MM.1S (cell line): ENCODE results near the gene HSPG2.

Source experiments
- DNase-seq: peaks from one replicate; pipeline ENCODE4 v3.0.0-alpha.2; 2015
- H2AFZ ChIP-seq: fragments of 300-600 bp; sonication (generic); 2 replicates; pipeline ENCODE4 v1.6.0; 2016; ENCODE audit warnings: antibody characterized with exemption, low read length
- H3F3A ChIP-seq: fragments of 300-600 bp; sonication (generic); 2 replicates; pipeline ENCODE4 v1.6.1; 2016; ENCODE audit warnings: mild to moderate bottlenecking, antibody characterized with exemption, low read length, moderate library complexity, mixed read lengths; ENCODE audit not compliant: insufficient read depth
- H3K27ac ChIP-seq: fragments of 300-600 bp; sonication (generic); 2 replicates; pipeline ENCODE4 v1.5.1; 2016; ENCODE audit warnings: mild to moderate bottlenecking, low read length
- H3K27me3 ChIP-seq: fragments of 300-600 bp; sonication (generic); replicated peaks from 2 replicates; pipeline ENCODE4 v1.6.0; 2016; ENCODE audit warnings: low read length; ENCODE audit not compliant: insufficient read depth
- H3K36me3 ChIP-seq: fragments of 300-600 bp; sonication (generic); replicated peaks from 2 replicates; pipeline ENCODE4 v1.6.1; 2016; ENCODE audit warnings: mild to moderate bottlenecking, low read length, mixed read lengths; ENCODE audit not compliant: insufficient read depth
- H3K4me1 ChIP-seq: fragments of 300-600 bp; sonication (generic); 2 replicates; pipeline ENCODE4 v1.6.1; 2016; ENCODE audit warnings: low read length, mixed read lengths
- H3K4me2 ChIP-seq: fragments of 300-600 bp; sonication (generic); 2 replicates; pipeline ENCODE4 v1.6.0; 2016; ENCODE audit warnings: low read depth, low read length
- H3K4me3 ChIP-seq: fragments of 300-600 bp; sonication (generic); 2 replicates; pipeline ENCODE4 v1.5.1; 2016; ENCODE audit warnings: low read length, mixed read lengths
- H3K79me2 ChIP-seq: fragments of 300-600 bp; sonication (generic); 2 replicates; pipeline ENCODE4 v1.6.1; 2016; ENCODE audit warnings: mixed run types, low read length, mixed read lengths
- H3K9ac ChIP-seq: fragments of 300-600 bp; sonication (generic); 2 replicates; pipeline ENCODE4 v1.6.1; 2016; ENCODE audit warnings: low read length, mixed read lengths
- H3K9me2 ChIP-seq: fragments of 300-600 bp; sonication (generic); replicated peaks from 2 replicates; pipeline ENCODE4 v1.6.1; 2016; ENCODE audit warnings: mild to moderate bottlenecking, low read length, mixed read lengths; ENCODE audit not compliant: insufficient read depth
- H3K9me3 ChIP-seq: fragments of 300-600 bp; sonication (generic); replicated peaks from 2 replicates; pipeline ENCODE4 v1.6.1; 2016; ENCODE audit warnings: mild to moderate bottlenecking, low read length, mixed read lengths; ENCODE audit not compliant: insufficient read depth
- H4K20me1 ChIP-seq: fragments of 300-600 bp; sonication (generic); 2 replicates; pipeline ENCODE4 v1.6.1; 2016; ENCODE audit warnings: mild to moderate bottlenecking, low read length, moderate library complexity, mixed read lengths; ENCODE audit not compliant: insufficient read depth
- EZH2 ChIP-seq: fragments of 300-600 bp; sonication (generic); optimal IDR thresholded peaks from 2 replicates; pipeline ENCODE3; 2017; ENCODE audit warnings: low read depth, mild to moderate bottlenecking, antibody characterized with exemption, low read length, mixed read lengths
- EZH2phosphoT487 ChIP-seq: fragments of 300-600 bp; sonication (generic); IDR thresholded peaks from 2 replicates; pipeline ENCODE4 v1.6.1; 2018; ENCODE audit warnings: antibody characterized with exemption, low read length
- TF ChIP-seq, protein P1 (sequence below): fragments of 300-600 bp; sonication (generic); IDR thresholded peaks from 2 replicates; pipeline ENCODE4 v1.5.1; 2016; ENCODE audit warnings: antibody characterized with exemption, low read length, mixed read lengths

Gene HSPG2

DNA sequence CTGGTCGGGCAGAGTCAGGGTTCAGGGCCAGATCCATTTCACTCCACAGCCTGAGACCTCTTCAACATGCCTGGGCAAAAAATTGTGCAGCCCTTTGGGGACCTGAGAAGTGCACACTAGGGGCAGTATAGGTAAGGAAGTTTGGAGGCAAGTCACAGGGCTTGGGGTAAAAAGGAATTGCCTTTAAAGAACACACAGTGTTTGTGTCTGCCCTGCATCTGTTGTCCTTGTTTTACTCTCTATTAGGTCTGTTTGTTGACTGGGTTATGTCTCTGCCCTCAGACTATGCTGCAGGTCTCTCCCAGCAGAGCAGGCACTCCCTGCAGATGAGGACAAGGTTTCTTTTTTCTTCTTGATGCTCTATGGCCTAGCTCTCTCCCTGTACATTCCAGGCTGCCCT lies 103.0 kb downstream of the HSPG2 start:
- no peaks in the 10 kb centered on the region for H3K4me1 ChIP-seq
- no peak for DNase-seq
- no peaks in the 10 kb centered on the region for H3K27me3 ChIP-seq
- no peak overlapping the region for H3K27ac ChIP-seq
- TF ChIP-seq EZH2 (no peak), EZH2phosphoT487 (no peak)
- TF ChIP-seq, protein P1, sequence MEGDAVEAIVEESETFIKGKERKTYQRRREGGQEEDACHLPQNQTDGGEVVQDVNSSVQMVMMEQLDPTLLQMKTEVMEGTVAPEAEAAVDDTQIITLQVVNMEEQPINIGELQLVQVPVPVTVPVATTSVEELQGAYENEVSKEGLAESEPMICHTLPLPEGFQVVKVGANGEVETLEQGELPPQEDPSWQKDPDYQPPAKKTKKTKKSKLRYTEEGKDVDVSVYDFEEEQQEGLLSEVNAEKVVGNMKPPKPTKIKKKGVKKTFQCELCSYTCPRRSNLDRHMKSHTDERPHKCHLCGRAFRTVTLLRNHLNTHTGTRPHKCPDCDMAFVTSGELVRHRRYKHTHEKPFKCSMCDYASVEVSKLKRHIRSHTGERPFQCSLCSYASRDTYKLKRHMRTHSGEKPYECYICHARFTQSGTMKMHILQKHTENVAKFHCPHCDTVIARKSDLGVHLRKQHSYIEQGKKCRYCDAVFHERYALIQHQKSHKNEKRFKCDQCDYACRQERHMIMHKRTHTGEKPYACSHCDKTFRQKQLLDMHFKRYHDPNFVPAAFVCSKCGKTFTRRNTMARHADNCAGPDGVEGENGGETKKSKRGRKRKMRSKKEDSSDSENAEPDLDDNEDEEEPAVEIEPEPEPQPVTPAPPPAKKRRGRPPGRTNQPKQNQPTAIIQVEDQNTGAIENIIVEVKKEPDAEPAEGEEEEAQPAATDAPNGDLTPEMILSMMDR, result no peak
- no peaks in the 10 kb centered on the region for H3K9me2 ChIP-seq
- no peak overlapping the region for H3K4me2 ChIP-seq
- H3K9ac ChIP-seq, result no peak overlapping the region
- no peak overlapping the region for H3K4me3 ChIP-seq
- no peaks in the 10 kb centered on the region for H3K9me3 ChIP-seq
- no peak overlapping the region for H2AFZ ChIP-seq
- H3K36me3 ChIP-seq, result no peaks in the 10 kb centered on the region
- H3F3A ChIP-seq, result no peaks in the 10 kb centered on the region
- H3K79me2 ChIP-seq, result no peaks in the 10 kb centered on the region
- no peaks in the 10 kb centered on the region for H4K20me1 ChIP-seq

DNA sequence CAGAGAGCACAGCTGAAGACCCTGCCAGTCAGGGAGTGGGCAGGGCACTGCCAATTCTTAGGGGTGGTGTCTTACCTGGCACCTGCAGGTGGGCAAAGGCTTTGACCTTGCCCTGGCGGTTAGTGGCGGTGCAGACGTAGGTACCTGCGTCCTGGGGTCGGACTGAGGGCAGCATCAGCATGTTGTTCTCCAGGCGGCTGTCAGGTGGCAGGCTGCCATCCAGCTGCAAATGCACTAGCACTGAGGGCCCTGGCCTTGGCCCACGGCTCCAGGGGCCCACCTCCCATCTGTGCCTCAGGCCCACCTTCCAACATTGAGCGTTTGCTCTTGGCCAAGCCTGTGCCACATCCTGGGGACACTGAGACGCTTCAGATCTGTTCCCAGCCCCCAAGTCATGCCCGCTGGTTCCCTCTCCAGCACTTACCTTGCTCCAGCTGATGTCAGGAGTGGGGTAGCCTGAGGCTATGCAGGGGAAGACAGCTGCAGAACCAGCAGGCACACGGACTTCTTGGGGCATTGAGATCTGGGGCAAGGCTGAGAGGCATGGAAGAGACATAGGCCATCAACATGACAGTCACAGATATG lies 103.6 kb downstream of the HSPG2 start:
- no peaks in the 10 kb centered on the region for H3F3A ChIP-seq

DNA sequence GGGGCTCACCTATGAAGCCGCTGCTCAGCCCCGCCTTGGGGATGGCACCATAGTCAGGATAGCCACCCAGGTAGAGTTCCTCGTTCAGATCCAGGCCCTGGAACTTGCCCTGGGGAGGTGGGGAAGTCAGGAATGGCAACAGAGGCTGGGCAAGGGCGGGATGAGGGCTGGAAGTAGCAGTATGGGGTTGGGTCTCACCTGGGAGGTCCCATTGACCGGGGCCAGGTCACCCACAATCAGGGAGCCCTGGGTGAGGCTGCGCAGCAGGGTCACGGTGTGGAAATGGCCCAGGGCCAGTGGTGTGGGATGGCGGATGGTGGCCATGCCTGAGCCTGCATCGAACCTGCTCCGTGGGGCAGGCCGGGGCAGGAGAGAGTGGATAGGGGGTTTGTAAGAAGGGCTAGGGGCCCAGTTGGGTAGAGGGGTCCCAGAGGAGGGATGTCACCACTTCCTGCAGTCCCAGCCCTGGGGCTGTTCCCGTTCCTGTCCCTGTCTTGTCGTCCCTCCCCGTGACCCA lies 105.6 kb downstream of the HSPG2 start:
- H4K20me1 ChIP-seq, result no peaks in the 10 kb centered on the region
- no peaks in the 10 kb centered on the region for H3K9me3 ChIP-seq
- H3K4me3 ChIP-seq, result no peak overlapping the region
- no peak overlapping the region for H3K4me2 ChIP-seq
- H3K27me3 ChIP-seq, result no peaks in the 10 kb centered on the region
- no peaks in the 10 kb centered on the region for H3K9me2 ChIP-seq
- no peak overlapping the region for H2AFZ ChIP-seq
- no peaks in the 10 kb centered on the region for H3K4me1 ChIP-seq
- no peak for TF ChIP-seq EZH2
- no peak for TF ChIP-seq EZH2phosphoT487
- TF ChIP-seq, protein P1, result no peak
- no peak for DNase-seq
- no peaks in the 10 kb centered on the region for H3F3A ChIP-seq
- H3K36me3 ChIP-seq, result no peaks in the 10 kb centered on the region
- no peaks in the 10 kb centered on the region for H3K79me2 ChIP-seq
- H3K9ac ChIP-seq, result no peak overlapping the region
- H3K27ac ChIP-seq, result no peak overlapping the region

More for the DNA sequence above, 103.6 kb downstream of the HSPG2 start:
- no peaks in the 10 kb centered on the region for H3K36me3 ChIP-seq
- no peaks in the 10 kb centered on the region for H3K27me3 ChIP-seq
- H3K4me2 ChIP-seq, result no peak overlapping the region
- H2AFZ ChIP-seq, result no peak overlapping the region
- no peaks in the 10 kb centered on the region for H3K4me1 ChIP-seq
- no peak for DNase-seq
- H3K9me3 ChIP-seq, result no peaks in the 10 kb centered on the region
- H3K79me2 ChIP-seq, result no peaks in the 10 kb centered on the region
- H4K20me1 ChIP-seq, result no peaks in the 10 kb centered on the region
- TF ChIP-seq EZH2phosphoT487, result no peak
- TF ChIP-seq, protein P1, result no peak
- TF ChIP-seq EZH2, result no peak
- H3K27ac ChIP-seq, result no peak overlapping the region
- H3K9ac ChIP-seq, result no peak overlapping the region
- no peak overlapping the region for H3K4me3 ChIP-seq
- no peaks in the 10 kb centered on the region for H3K9me2 ChIP-seq
